GM12873 (cell line): ENCODE results near the gene PGBD4.

Source experiments
- TF ChIP-seq, protein P1 (sequence below): IDR thresholded peaks from 2 replicates; pipeline ENCODE4 v1.5.1; 2012; ENCODE audit warnings: low read depth, mild to moderate bottlenecking, moderate library complexity, low read length, control low read depth; ENCODE audit not compliant: insufficient read depth; ENCODE audit errors: missing control alignments

PGBD4 gene

DNA sequence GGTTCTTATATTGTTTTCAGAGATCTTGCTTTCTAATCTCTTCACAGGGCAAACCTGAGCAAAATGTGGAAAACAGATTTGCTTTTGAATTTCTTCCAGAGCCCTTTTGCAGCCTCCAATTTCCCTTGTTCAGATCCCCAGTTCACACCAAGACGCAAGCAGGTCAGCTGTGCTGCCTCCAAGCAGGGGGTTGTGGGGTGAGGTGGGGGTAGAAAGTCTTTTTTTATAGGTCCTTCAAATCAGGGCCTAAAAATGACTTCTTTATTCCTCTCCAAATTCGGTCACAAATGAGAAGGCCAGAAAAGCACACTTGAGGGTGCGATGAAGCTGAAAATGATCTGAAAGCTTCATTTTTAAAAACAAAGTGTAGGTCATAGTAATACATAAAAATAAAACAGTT lies 36.6 kb upstream of the PGBD4 start:
- TF ChIP-seq, protein P1, sequence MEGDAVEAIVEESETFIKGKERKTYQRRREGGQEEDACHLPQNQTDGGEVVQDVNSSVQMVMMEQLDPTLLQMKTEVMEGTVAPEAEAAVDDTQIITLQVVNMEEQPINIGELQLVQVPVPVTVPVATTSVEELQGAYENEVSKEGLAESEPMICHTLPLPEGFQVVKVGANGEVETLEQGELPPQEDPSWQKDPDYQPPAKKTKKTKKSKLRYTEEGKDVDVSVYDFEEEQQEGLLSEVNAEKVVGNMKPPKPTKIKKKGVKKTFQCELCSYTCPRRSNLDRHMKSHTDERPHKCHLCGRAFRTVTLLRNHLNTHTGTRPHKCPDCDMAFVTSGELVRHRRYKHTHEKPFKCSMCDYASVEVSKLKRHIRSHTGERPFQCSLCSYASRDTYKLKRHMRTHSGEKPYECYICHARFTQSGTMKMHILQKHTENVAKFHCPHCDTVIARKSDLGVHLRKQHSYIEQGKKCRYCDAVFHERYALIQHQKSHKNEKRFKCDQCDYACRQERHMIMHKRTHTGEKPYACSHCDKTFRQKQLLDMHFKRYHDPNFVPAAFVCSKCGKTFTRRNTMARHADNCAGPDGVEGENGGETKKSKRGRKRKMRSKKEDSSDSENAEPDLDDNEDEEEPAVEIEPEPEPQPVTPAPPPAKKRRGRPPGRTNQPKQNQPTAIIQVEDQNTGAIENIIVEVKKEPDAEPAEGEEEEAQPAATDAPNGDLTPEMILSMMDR: no peak

DNA sequence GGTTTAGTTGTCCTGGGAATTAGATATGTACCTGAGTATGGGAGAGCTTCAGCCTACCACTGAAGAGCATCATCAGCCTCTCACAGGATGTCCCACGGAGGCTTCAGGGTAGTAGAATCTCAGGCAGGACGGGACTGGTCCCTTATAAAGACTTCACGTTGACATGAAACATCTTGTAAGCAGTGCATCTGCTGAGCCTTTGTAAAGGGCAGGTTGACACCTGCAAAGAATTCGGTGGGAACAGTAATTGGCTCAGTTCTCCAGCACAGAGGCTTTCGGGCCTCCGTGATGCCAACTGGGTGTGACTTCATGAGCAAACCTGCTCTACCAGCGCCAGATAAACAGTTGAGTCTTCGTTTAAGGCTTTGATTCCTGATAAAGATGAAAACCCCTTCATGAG lies 35.9 kb upstream of the PGBD4 start:
- TF ChIP-seq, protein P1: no peak

DNA sequence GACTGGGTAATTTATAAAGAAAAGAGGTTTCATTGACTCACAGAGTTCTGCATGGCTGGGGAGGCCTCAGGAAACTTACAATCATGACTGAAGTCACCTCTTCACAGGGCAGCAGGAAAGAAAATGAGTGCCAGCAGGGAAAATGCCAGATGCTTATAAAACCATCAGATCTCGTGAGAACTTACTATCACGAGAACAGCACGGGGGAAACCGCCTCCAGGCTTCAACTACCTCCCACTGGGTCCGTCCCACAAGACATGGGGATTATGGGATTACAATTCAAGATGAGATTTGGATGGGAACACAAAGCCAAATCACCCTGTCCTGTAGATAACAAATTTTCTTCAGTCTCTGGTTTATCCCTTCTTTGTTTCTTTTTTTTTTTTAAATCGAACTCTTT lies 31.9 kb upstream of the PGBD4 start:
- TF ChIP-seq, protein P1: no peak

DNA sequence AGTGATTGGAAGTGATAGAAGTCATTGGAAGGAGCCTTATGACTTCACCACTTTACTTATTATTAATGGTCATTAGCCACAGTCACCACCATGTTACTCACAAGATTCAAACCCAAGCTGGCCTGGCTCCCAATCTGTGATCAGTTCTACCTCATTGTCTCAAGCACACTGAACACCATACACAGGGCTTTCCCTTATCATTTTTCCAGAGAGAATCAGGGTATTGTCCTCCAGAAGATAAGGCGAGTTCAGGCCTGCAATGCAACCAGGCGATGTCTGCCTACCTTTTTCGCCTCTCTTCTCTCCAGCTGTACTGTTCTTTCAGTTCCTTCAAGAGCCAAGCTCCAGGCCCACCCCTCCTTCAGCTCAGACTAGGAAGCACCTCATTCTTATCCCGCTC lies 25.1 kb upstream of the PGBD4 start:
- TF ChIP-seq, protein P1: no peak

DNA sequence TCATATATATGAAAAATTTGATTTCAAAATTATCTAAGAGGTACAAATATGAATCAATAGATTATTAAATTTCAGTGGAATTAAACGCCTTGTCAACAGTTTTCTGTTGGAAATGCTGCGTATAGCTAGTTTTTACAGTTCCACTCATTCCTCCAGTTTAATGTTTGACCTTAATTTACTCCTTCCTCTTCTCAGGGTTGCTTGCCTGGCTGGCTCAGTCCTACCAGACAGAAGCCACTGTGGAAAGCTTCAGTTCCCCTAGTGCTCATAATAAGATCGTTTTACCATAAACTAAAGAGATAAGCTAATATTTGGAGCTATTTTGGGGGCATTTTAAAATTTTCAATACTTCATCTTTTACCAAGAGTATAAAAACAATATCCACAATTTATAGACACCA lies 23.0 kb upstream of the PGBD4 start:
- TF ChIP-seq, protein P1: no peak

DNA sequence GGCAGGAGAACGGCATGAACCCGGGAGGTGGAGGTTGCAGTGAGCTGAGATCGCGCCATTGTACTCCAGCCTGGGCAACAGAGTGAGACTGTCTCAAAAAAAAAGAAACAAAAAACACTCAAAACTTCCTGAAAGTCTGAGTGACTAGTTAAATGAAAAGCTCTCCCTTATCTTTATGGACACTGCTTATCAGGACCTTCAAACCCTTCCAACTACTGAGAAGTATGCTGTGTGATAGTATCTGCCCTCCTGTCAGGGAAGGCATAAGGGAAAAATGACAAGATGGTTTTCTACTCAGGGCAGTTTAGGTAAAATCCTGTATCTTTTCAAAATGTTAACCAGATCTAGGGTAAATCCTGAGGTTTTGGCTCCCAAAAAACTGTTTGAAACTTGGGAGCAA lies 22.0 kb upstream of the PGBD4 start:
- TF ChIP-seq, protein P1: no peak

DNA sequence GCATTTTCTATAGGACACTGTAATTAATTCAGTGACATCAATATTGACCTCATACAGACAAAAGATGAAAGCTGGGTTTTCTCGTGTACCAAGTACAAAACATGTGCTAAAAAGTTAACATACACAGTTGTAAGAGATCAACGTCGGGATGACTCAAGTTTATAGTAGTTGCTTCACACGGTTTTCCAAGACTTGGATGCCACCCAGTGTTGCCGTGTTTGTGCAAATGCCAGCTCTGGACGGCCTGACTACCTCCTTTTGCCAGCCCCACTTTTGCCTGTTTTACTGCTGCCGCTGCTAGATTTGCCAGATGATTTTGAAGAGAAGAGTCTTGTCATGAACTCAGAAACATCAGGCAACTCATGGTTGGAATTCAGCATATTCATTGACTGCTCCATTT lies 17.8 kb upstream of the PGBD4 start:
- TF ChIP-seq, protein P1: no peak
